KMS-11 (cell line): ENCODE data around the gene NBL1.

Experiments
- H2AFZ ChIP-seq: fragments of 200-600 bp; sonication (generic); 2 replicates; pipeline ENCODE4 v1.6.1; 2016; ENCODE audit warnings: antibody characterized with exemption, mixed run types, low read depth
- H3K27ac ChIP-seq: fragments of 200-600 bp; sonication (generic); 2 replicates; pipeline ENCODE4 v1.6.1; 2016; ENCODE audit warnings: mild to moderate bottlenecking, mixed run types
- H3K27me3 ChIP-seq: fragments of 200-600 bp; sonication (generic); 2 replicates; pipeline ENCODE4 v1.6.1; 2017; ENCODE audit warnings: mild to moderate bottlenecking, low read depth, mixed run types, moderate library complexity; ENCODE audit not compliant: insufficient read depth
- H3K36me3 ChIP-seq: fragments of 200-600 bp; sonication (generic); 2 replicates; pipeline ENCODE4 v1.6.1; 2017; ENCODE audit warnings: mild to moderate bottlenecking, mixed run types; ENCODE audit not compliant: insufficient read depth
- H3K4me1 ChIP-seq: fragments of 200-600 bp; sonication (generic); 2 replicates; pipeline ENCODE4 v1.6.1; 2016; ENCODE audit warnings: mild to moderate bottlenecking, low read depth, mixed run types; ENCODE audit not compliant: poor library complexity, severe bottlenecking
- H3K4me2 ChIP-seq: fragments of 200-600 bp; sonication (generic); 2 replicates; pipeline ENCODE4 v1.7.0; 2016; ENCODE audit warnings: mild to moderate bottlenecking, mixed run types
- H3K4me3 ChIP-seq: fragments of 200-600 bp; sonication (generic); IDR thresholded peaks from 2 replicates; pipeline ENCODE4 v1.6.1; 2017; ENCODE audit warnings: low read depth, low read length, mixed read lengths; ENCODE audit not compliant: insufficient read depth
- H3K79me2 ChIP-seq: fragments of 200-600 bp; sonication (generic); 2 replicates; pipeline ENCODE4 v1.6.1; 2016; ENCODE audit warnings: low read depth, mixed run types; ENCODE audit not compliant: insufficient read depth
- H3K9ac ChIP-seq: fragments of 200-600 bp; sonication (generic); 2 replicates; pipeline ENCODE4 v1.6.1; 2016; ENCODE audit warnings: mild to moderate bottlenecking, mixed run types
- H4K20me1 ChIP-seq: fragments of 200-600 bp; sonication (generic); 2 replicates; pipeline ENCODE4 v1.6.1; 2016; ENCODE audit warnings: mild to moderate bottlenecking, mixed run types; ENCODE audit not compliant: insufficient read depth
- TF ChIP-seq, protein P1 (sequence below): fragments of 200-600 bp; sonication (generic); conservative IDR thresholded peaks from 2 replicates; pipeline ENCODE4 v1.6.1; 2017; ENCODE audit warnings: low read depth, mild to moderate bottlenecking, antibody characterized with exemption, low read length, moderate library complexity, mixed read lengths

Gene NBL1

DNA sequence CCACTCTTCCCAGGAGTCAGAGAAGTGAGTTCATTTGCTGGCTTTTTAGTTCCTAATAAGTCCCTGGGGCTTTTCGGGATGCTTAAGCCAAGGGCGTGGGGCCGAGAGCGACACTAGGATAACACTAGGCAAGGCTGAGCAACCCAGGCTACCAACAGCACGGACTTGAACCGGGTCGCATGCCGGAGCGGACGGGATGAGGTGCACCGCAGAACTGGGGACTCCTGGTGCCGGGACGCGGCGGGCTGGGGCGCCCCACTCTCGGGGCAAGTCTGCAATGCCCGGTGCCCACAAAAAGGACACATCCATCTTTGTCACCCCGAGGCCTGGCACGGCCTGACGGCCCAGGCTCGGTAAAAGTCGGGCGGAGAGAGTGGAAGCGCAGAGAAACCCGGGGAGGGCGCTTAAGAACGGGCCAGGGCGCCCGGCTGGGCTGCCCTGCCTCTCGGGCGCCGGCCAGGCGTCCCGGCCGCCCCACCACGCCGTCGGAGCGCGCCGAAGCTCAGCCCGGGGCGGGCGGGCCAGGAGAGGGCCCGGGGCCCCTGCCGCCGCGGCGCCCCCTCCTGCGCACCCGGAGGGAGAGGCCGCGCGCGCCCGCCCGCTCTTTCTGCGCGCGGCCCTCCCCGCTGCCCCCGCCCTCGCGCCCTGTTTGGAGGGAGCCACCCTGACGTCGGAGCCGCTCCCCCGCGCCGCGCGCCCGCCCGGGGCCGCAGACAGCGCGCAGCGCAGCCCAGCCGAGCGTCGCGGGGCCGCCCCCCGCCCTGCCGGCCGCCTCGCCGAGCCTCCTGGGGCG lies at the start of gene NBL1:
TSS of gene NBL1 (plus strand) at position 710 of the 793 bp plus-strand sequence. CDS start 10,720 bp downstream, outside the sequence.
- no peak within 1 kb of the TSS for H3K4me2 ChIP-seq
- no peak within 1 kb of the TSS for H3K9ac ChIP-seq
- no peak within 1 kb of the TSS for H3K4me3 ChIP-seq
- H3K4me1 ChIP-seq, result no peaks in the 10 kb centered on the region
- H3K27ac ChIP-seq, result no peak within 1 kb of the TSS
- no peak within 1 kb of the TSS for H2AFZ ChIP-seq
- TF ChIP-seq, protein P1, sequence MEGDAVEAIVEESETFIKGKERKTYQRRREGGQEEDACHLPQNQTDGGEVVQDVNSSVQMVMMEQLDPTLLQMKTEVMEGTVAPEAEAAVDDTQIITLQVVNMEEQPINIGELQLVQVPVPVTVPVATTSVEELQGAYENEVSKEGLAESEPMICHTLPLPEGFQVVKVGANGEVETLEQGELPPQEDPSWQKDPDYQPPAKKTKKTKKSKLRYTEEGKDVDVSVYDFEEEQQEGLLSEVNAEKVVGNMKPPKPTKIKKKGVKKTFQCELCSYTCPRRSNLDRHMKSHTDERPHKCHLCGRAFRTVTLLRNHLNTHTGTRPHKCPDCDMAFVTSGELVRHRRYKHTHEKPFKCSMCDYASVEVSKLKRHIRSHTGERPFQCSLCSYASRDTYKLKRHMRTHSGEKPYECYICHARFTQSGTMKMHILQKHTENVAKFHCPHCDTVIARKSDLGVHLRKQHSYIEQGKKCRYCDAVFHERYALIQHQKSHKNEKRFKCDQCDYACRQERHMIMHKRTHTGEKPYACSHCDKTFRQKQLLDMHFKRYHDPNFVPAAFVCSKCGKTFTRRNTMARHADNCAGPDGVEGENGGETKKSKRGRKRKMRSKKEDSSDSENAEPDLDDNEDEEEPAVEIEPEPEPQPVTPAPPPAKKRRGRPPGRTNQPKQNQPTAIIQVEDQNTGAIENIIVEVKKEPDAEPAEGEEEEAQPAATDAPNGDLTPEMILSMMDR, result no peak
- no peaks in the 10 kb centered on the region for H3K36me3 ChIP-seq
- H3K27me3 ChIP-seq, result peaks cover 29% of the 10 kb centered on the region
- H4K20me1 ChIP-seq, result no peaks in the 10 kb centered on the region
- H3K79me2 ChIP-seq, result no peaks in the 10 kb centered on the region

GRCh38 chr1:19596065-19596713 lies 47.9 kb upstream of the NBL1 start:
- H3K4me1 ChIP-seq, result peaks cover 14% of the 10 kb centered on the region
- peak overlapping the region; percentile 75 for H2AFZ ChIP-seq
- TF ChIP-seq, protein P1, result no peak
- peaks cover 40% of the 10 kb centered on the region for H3K79me2 ChIP-seq
- H3K9ac ChIP-seq, result peak overlapping the region; percentile 99
- no peak overlapping the region for H3K4me3 ChIP-seq
- peaks cover 1% of the 10 kb centered on the region; the same call in 1 of the 2 replicates for H4K20me1 ChIP-seq
- H3K36me3 ChIP-seq, result no peaks in the 10 kb centered on the region
- H3K27ac ChIP-seq, result peak overlapping the region; percentile 97
- peak overlapping the region; percentile 90 for H3K4me2 ChIP-seq
- H3K27me3 ChIP-seq, result no peaks in the 10 kb centered on the region

GRCh38 chr1:19596714-19597495 lies 47.2 kb upstream of the NBL1 start:
- no peaks in the 10 kb centered on the region for H3K27me3 ChIP-seq
- H3K4me3 ChIP-seq, result peak overlapping the region; percentile 76
- H4K20me1 ChIP-seq, result peaks cover 5% of the 10 kb centered on the region; the same call in 1 of the 2 replicates
- H3K27ac ChIP-seq, result peak overlapping the region; percentile 97
- peak overlapping the region; percentile 90 for H3K4me2 ChIP-seq
- H3K36me3 ChIP-seq, result no peaks in the 10 kb centered on the region
- peak overlapping the region; percentile 99 for H3K9ac ChIP-seq
- H3K4me1 ChIP-seq, result peaks cover 14% of the 10 kb centered on the region
- H3K79me2 ChIP-seq, result peaks cover 47% of the 10 kb centered on the region
- peak overlapping the region; percentile 75 for H2AFZ ChIP-seq
- TF ChIP-seq, protein P1, result no peak

DNA sequence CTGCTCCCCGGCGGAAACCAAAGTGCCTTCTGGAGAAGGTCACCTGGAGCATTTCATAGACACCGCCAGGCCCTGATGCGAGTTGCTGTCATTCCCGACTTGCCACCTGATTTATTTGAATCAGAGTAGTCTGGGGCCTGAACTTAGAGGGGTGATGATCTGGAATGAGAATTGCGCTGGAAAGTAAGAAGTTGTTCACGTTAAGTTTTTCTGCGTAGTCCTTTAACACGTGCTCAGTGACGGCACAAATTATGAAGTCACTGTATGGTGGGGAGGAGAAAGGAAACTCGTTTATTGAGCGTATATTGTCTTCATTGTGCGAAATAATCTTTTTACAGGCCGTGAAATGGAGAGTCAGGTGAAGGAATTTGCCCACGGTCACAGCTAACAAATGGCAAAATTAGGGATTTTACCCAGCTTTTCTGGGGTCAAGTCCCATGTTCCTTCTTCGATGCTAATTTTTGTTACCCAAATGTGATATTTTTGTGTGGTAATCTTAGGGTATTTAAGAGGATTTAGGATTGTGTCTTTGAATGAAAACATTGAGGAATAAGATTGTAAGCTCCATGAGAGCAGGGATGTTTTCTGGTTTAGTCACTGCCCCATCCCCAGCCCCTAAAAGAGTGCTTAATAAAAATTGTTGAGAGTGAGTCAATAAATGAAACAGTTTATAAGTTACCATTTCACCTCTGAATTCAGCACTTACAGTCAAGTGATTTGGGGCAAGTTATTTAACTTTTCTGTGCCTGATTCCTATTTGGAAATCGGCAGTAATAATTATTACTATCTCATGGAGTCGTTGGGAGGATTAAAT lies 46.4 kb upstream of the NBL1 start:
- Histone ChIP-seq H3K27me3 (no peaks in the 10 kb centered on the region), H3K9ac (peak overlapping the region; percentile 99), H4K20me1 (peaks cover 13% of the 10 kb centered on the region; the same call in 1 of the 2 replicates), H3K4me1 (peaks cover 14% of the 10 kb centered on the region), H3K79me2 (peaks cover 55% of the 10 kb centered on the region), H2AFZ (peak overlapping the region; percentile 75; the same call in 1 of the 2 replicates), H3K36me3 (no peaks in the 10 kb centered on the region), H3K27ac (peak overlapping the region; percentile 97), H3K4me2 (peak overlapping the region; percentile 90), H3K4me3 (peak overlapping the region; percentile 76)
- TF ChIP-seq, protein P1, result no peak
